ENCODE data around the gene TMEM154.

Gene TMEM154

GRCh38 chr4:152679414-152680281 lies at the start of gene TMEM154:
Gene TMEM154, minus strand, starts transcription at chr4:152679997. Its CDS starts 64 bp downstream, at chr4:152679933.
- peak; percentile 92 for ATAC-seq
- TF ChIP-seq TSHZ2 (CRISPR knock-in tag; IDR thresholded peaks at IDR 0.05) (no peak), ARNTL (CRISPR knock-in tag; IDR thresholded peaks at IDR 0.05; ENCODE audit: borderline replicate concordance, low read depth) (no peak), OSR1 (CRISPR knock-in tag; IDR thresholded peaks at IDR 0.05) (no peak), POU6F1 (CRISPR knock-in tag; IDR thresholded peaks at IDR 0.05; ENCODE audit: borderline replicate concordance, low read depth) (no peak), ZC3H10 (CRISPR knock-in tag; IDR thresholded peaks at IDR 0.05) (no peak), SNAI2 (CRISPR knock-in tag; IDR thresholded peaks at IDR 0.05) (no peak), TCF4 (CRISPR knock-in tag; IDR thresholded peaks at IDR 0.05; ENCODE audit: borderline replicate concordance) (no peak), CSDC2 (CRISPR knock-in tag; IDR thresholded peaks at IDR 0.05) (no peak), ZNF8 (CRISPR knock-in tag; IDR thresholded peaks at IDR 0.05) (no peak), PATZ1 (CRISPR knock-in tag; IDR thresholded peaks at IDR 0.05; ENCODE audit: borderline replicate concordance) (no peak), ZNF565 (CRISPR knock-in tag; conservative IDR thresholded peaks at IDR 0.05; ENCODE audit: low read depth) (no peak), PPARA (CRISPR knock-in tag; IDR thresholded peaks at IDR 0.05; ENCODE audit: borderline replicate concordance) (no peak), ZNF70 (CRISPR knock-in tag; IDR thresholded peaks at IDR 0.05) (no peak), TOX (CRISPR knock-in tag; IDR thresholded peaks at IDR 0.05; ENCODE audit: borderline replicate concordance) (no peak), CREB5 (CRISPR knock-in tag; IDR thresholded peaks at IDR 0.05; ENCODE audit: low read depth) (no peak), CSRNP3 (CRISPR knock-in tag; IDR thresholded peaks at IDR 0.05) (no peak)

- no peak for TF ChIP-seq POU6F1 (CRISPR knock-in tag; IDR thresholded peaks at IDR 0.05; ENCODE audit: borderline replicate concordance, low read depth)
- TF ChIP-seq ZFP3 (CRISPR knock-in tag; IDR thresholded peaks at IDR 0.05), result no peak
- TF ChIP-seq OSR1 (CRISPR knock-in tag; IDR thresholded peaks at IDR 0.05), result no peak
- no peak for TF ChIP-seq TOX (CRISPR knock-in tag; IDR thresholded peaks at IDR 0.05; ENCODE audit: borderline replicate concordance)
- TF ChIP-seq ISL1 (CRISPR knock-in tag; IDR thresholded peaks at IDR 0.05), result no peak
- no peak for TF ChIP-seq PATZ1 (CRISPR knock-in tag; IDR thresholded peaks at IDR 0.05; ENCODE audit: borderline replicate concordance)
- TF ChIP-seq TSHZ2 (CRISPR knock-in tag; IDR thresholded peaks at IDR 0.05), result no peak
- TF ChIP-seq CSDC2 (CRISPR knock-in tag; IDR thresholded peaks at IDR 0.05), result no peak
- TF ChIP-seq PPARA (CRISPR knock-in tag; IDR thresholded peaks at IDR 0.05; ENCODE audit: borderline replicate concordance), result no peak
- no peak for TF ChIP-seq CSRNP3 (CRISPR knock-in tag; IDR thresholded peaks at IDR 0.05)
- peak; percentile 33; the same call in 2 of the 3 replicates for ATAC-seq
These were observed 49.7 kb upstream of the TMEM154 start for GRCh38 chr4:152729466-152729865.
